NT2/D1 (cell line): Measurements from ENCODE around the gene NUDCD2.

Experiments
- DNase-seq: peaks from one replicate; pipeline ENCODE4 v3.0.0-alpha.2; 2011; ENCODE audit warnings: low read depth, low spot score
- H3K27me3 ChIP-seq: 2 replicates; pipeline ENCODE4 v1.6.0; 2011; ENCODE audit warnings: mild to moderate bottlenecking; ENCODE audit not compliant: insufficient read length, insufficient read depth
- H3K36me3 ChIP-seq: 2 replicates; pipeline ENCODE4 v1.6.1; 2011; ENCODE audit warnings: mild to moderate bottlenecking, low read length, mixed read lengths; ENCODE audit not compliant: insufficient read depth, insufficient read length
- H3K4me1 ChIP-seq: 2 replicates; pipeline ENCODE4 v1.5.1; 2011; ENCODE audit not compliant: insufficient read depth, insufficient read length
- H3K4me3 ChIP-seq: 2 replicates; pipeline ENCODE4 v1.5.1; 2011; ENCODE audit warnings: low read depth; ENCODE audit not compliant: insufficient read length
- H3K9ac ChIP-seq: 2 replicates; pipeline ENCODE4 v1.6.0; 2011; ENCODE audit warnings: low read depth; ENCODE audit not compliant: insufficient read length
- H3K9me3 ChIP-seq: 2 replicates; pipeline ENCODE4 v1.5.1; 2011; ENCODE audit warnings: mild to moderate bottlenecking, low read length; ENCODE audit not compliant: insufficient read depth
- SUZ12 ChIP-seq: IDR thresholded peaks from 2 replicates; pipeline ENCODE4 v1.6.1; 2011; ENCODE audit not compliant: insufficient read length, insufficient read depth; ENCODE audit errors: extremely low read depth
- YY1 ChIP-seq: IDR thresholded peaks from 2 replicates; pipeline ENCODE4 v1.6.1; 2011; ENCODE audit not compliant: insufficient read length, insufficient read depth
- ZNF274 ChIP-seq: IDR thresholded peaks from 2 replicates; pipeline ENCODE4 v1.6.1; 2011; ENCODE audit warnings: mild to moderate bottlenecking, low read depth, low read length

Gene NUDCD2

DNA sequence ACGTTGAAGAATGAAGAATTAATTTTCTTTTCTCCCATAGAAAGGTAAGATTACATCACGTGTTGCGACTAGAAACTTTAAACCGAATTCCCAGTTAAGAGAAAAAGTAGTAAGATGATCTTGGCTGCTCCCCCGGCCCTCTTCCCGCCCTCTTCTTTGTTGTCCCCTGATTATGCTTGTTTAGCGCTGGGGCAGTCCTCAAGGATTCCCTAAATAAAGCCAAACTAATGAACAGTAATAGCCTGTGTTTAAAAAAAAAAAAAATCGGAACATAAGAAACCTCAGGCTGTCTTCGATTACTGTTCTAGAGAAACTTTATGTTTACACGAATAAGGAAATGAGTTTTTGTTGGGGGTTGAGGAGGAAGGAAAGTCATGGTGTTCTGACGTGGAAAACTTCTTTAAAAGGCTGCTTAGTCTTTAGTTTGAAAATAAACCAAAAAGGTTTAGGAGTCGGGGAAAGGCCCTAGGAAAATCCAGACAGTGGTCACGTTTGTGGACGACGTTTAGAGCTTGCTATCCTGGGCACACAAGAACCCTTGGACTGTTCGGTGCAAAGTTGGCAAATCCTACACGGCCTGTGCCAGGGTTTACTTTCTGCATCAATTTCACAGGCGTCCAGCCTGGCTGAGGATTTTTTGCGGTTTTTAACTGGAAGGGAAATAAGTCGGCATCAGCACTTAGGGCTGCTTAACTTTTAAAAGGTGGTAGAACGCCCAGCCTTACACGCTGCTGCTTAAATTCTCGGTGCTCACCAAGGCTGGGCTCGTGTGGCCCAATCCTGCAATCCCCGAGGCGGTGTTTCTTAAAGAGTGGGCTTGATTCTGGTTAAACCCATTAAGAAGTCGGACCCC, 44.4 kb upstream of the NUDCD2 start:
- no peaks in the 10 kb centered on the region for H3K4me1 ChIP-seq
- TF ChIP-seq SUZ12, result no peak
- TF ChIP-seq ZNF274, result no peak
- TF ChIP-seq YY1, result no peak
- no peaks in the 10 kb centered on the region for H3K9me3 ChIP-seq
- H3K9ac ChIP-seq, result peak overlapping the region; percentile 76
- no peak for DNase-seq
- peak overlapping the region; percentile 45 for H3K4me3 ChIP-seq
- H3K36me3 ChIP-seq, result no peaks in the 10 kb centered on the region
- no peaks in the 10 kb centered on the region for H3K27me3 ChIP-seq

DNA sequence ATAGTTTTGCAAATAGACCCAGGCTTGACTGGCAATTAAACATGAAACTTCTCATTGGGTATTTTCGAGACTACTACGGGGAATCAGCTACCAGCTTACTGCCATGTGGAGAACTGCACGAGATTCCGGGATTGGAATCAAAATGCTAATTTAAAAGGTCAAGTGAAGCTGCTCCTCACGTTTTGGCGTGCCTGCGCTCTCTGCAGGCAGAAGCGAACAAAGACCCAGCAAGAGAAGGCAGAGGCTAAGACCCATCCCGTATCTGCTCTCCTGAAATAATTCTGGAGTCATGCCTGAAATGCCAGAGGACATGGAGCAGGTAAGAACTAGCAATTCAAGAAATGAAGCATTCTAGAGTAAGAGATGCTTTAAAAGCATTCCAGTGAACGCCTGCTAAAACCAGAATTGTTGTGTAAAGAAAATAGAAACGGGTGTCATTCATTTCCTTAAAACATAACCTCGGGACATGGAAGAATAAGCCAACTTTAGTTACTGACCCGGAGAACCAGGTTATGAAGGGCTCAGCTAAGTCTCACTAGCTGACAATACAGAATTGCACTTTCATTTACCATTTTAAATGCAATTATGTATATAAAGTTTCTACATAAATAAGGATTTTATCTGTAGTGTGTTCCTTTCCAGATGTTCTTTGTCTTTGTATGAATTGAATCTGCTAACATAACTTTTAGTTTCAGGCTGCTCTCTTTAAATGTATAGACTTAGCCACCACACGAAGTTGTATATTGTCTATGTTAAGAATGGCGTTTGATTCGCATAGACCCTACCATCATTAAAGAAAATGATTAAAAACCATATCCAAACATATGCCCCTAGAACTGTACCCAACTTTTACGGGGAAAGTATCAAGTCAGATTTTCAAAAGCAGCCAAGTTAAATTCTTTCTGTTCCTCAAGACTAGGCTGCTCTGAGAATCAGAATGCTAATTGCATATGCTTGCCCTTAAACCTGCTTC, 43.5 kb upstream of the NUDCD2 start:
- peak overlapping the region; percentile 45 for H3K4me3 ChIP-seq
- H3K9me3 ChIP-seq, result no peaks in the 10 kb centered on the region
- peak overlapping the region; percentile 76 for H3K9ac ChIP-seq
- no peak for TF ChIP-seq SUZ12
- no peak for TF ChIP-seq ZNF274
- no peak for TF ChIP-seq YY1
- no peaks in the 10 kb centered on the region for H3K27me3 ChIP-seq
- no peaks in the 10 kb centered on the region for H3K36me3 ChIP-seq
- H3K4me1 ChIP-seq, result no peaks in the 10 kb centered on the region
- peak; percentile 72 for DNase-seq

DNA sequence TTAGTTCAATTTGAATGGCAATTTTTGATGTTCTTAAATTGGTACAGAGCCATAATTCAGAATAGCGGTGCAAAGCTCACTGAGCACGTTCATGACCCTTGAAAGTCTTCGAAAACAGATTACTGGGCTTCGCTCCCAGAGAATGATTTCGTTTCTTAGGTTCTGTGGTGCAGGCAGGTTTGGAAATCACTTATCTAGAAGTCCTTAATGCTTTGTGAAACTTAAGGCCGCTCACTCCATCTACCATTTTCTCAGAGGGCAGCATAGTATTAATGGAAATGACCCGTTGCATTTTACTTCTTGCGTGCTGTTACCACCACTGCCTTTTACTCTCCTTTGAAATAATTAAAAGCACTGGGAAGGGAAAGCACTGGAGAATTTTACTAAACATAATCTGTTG, 42.6 kb upstream of the NUDCD2 start:
- Histone ChIP-seq H3K9ac (no peak overlapping the region), H3K4me3 (no peak overlapping the region), H3K4me1 (no peaks in the 10 kb centered on the region), H3K36me3 (no peaks in the 10 kb centered on the region), H3K27me3 (no peaks in the 10 kb centered on the region), H3K9me3 (no peaks in the 10 kb centered on the region)
- no peak for TF ChIP-seq ZNF274
- TF ChIP-seq YY1, result no peak
- no peak for TF ChIP-seq SUZ12
- no peak for DNase-seq

DNA sequence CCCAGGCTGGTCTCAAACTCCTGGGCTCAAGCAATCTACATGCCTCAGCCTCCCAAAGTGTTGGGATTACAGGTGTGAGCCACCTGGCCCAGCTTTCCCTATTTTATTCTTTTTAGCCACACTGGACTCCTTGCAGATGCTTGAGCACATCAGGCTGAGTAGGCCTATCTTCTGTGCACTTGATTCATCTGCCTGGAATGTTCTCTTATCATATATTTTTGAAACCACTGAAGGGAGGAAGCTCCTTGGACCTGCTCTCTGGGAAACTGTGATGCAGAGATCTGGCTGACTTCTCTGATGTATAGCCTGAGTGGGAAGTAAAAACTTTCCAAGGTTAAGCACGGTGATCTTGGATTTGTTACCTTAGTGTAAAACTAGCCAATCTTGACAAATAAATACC, 39.0 kb upstream of the NUDCD2 start:
- no peaks in the 10 kb centered on the region for H3K9me3 ChIP-seq
- TF ChIP-seq YY1 (no peak), SUZ12 (no peak), ZNF274 (no peak)
- no peaks in the 10 kb centered on the region for H3K27me3 ChIP-seq
- no peaks in the 10 kb centered on the region for H3K36me3 ChIP-seq
- H3K9ac ChIP-seq, result no peak overlapping the region
- no peaks in the 10 kb centered on the region for H3K4me1 ChIP-seq
- no peak for DNase-seq
- no peak overlapping the region for H3K4me3 ChIP-seq

DNA sequence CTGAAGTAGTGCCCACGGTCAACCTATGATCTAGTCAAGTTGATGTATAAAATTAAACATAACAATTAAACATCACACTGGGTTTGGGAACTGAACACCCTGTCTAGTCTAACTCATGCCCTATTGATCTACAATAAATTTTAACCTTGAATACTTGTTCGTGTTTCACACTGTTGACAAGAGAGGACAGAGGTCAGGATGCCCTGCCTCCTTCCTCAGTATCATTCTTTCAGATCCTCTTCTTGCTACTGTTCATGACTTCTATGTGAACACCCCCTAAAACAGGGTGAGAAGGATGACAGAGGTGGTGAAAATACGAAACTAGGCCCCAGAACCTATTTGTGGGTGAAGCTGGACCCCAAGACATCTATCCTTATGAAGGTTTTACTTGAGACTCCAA, 37.4 kb upstream of the NUDCD2 start:
- Histone ChIP-seq H3K27me3 (no peaks in the 10 kb centered on the region), H3K36me3 (peaks cover 7% of the 10 kb centered on the region), H3K9ac (no peak overlapping the region), H3K4me3 (no peak overlapping the region), H3K9me3 (no peaks in the 10 kb centered on the region), H3K4me1 (no peaks in the 10 kb centered on the region)
- TF ChIP-seq SUZ12 (no peak), YY1 (no peak), ZNF274 (no peak)
- no peak for DNase-seq

DNA sequence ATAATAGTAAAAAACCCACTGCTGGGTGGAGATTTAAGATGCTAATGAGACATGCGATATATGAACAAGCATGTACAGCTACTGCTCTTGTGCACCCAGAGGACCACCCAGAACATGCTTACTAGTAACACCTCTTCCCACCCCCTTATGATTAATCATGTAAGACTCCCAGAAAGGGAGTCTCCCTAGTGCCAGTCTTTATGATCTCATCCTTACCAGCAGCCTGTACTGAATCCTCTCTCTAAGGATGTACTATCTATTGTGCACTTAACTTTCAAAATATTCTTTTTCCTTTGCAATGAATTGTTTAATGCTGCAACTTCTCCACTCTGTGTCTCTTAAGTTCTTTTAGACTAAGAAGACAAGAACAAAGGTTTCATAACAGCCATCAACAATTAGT, 36.4 kb upstream of the NUDCD2 start:
- DNase-seq, result no peak
- TF ChIP-seq ZNF274 (no peak), SUZ12 (no peak), YY1 (no peak)
- H3K4me1 ChIP-seq, result no peaks in the 10 kb centered on the region
- H3K36me3 ChIP-seq, result peaks cover 8% of the 10 kb centered on the region
- no peak overlapping the region for H3K4me3 ChIP-seq
- no peaks in the 10 kb centered on the region for H3K9me3 ChIP-seq
- H3K27me3 ChIP-seq, result no peaks in the 10 kb centered on the region
- no peak overlapping the region for H3K9ac ChIP-seq

DNA sequence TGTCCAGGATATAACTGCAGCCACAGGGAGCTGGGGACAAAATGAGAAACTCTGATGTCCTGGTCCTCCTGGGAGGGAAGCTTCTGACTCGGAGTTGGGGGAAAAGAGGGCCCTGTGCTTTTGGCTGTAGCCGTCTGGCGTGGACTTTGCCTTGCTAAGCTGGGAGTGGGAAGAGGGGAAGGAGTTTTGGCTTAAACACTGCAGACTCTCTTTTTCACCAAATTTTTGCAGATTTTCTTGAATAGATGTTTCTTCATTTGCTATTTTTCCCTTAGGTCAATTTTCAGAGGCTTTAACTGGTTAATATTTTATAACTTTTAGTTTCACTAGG, 29.8 kb upstream of the NUDCD2 start:
- no peak overlapping the region for H3K9ac ChIP-seq
- H3K4me3 ChIP-seq, result no peak overlapping the region
- no peak for DNase-seq
- TF ChIP-seq ZNF274, result no peak
- no peak for TF ChIP-seq YY1
- TF ChIP-seq SUZ12, result no peak
- no peaks in the 10 kb centered on the region for H3K27me3 ChIP-seq
- H3K9me3 ChIP-seq, result no peaks in the 10 kb centered on the region
- peaks cover 39% of the 10 kb centered on the region for H3K36me3 ChIP-seq
- H3K4me1 ChIP-seq, result peaks cover 8% of the 10 kb centered on the region
